HepG2 (cell line): ENCODE results near the gene ZNF629. TPM values are rescaled to one million over a fixed set of nuclear protein-coding genes. Genes with fewer than 3 reads are reported as not detected.

Source experiments
- ATAC-seq: fragments of 200-7000 bp; cut with Tn5 transposase; 3 replicates; pipeline ENCODE4 v1.9.1; 2020; ENCODE audit warnings: mild to moderate bottlenecking, moderate library complexity
- BruUV-seq: library from RNA; stranded (reverse); fragments of 400-500 nt; replicated peaks from 2 replicates; lab custom pipeline; 2021; lab: Mats Ljungman, UMichigan
- CTCF ChIA-PET: fragments of 300-600 bp; formaldehyde crosslinking; extraction: SDS; loops from one replicate; lab custom pipeline; 2021; ENCODE audit warnings: low total read pairs, inconsistent platforms, low intra/inter-chr PET ratio; lab: Yijun Ruan, JAX
- POLR2A ChIA-PET: fragments of 350-600 bp; sonication (Branson Sonifier 250); formaldehyde crosslinking; loops from one replicate; lab custom pipeline; 2020; ENCODE audit warnings: antibody characterized with exemption, inconsistent platforms; lab: Yijun Ruan, JAX
- DNase-seq: peaks from one replicate; pipeline ENCODE4 v3.0.0-alpha.2; 2015; ENCODE audit warnings: low spot score
- FAIRE-seq: peaks from 3 replicates; lab custom pipeline; 2011; peaks lifted over from hg19 to GRCh38; lab: Jason Lieb, UNC
- H2AFZ ChIP-seq: one replicate; pipeline ENCODE4 v1.6.1; 2011; ENCODE audit warnings: low read length, inconsistent platforms
- H3K27ac ChIP-seq: fragments of 300-600 bp; 3 replicates; pipeline ENCODE4 v1.8.0; 2011; ENCODE audit warnings: mixed run types, mild to moderate bottlenecking, mixed read lengths, low read length, inconsistent platforms; ENCODE audit not compliant: insufficient read depth; ENCODE audit errors: extremely low read length
- H3K27me3 ChIP-seq, 2 experiments: fragments of 200-600 bp in 1 of 2; 2 replicates in 1 of 2; 3 replicates in 1 of 2; pipeline versions ENCODE4 v1.6.0 to v1.8.0; 2011; ENCODE audit warnings: low read length in 2 of 2, mild to moderate bottlenecking in 2 of 2, moderate library complexity in 2 of 2, inconsistent platforms in 1 of 2; ENCODE audit not compliant: insufficient read depth in 2 of 2, control insufficient read depth in 1 of 2
- H3K36me3 ChIP-seq, 2 experiments: fragments of 200-600 bp in 1 of 2; replicated peaks in 1 of 2; 2 replicates in 1 of 2; 3 replicates in 1 of 2; pipeline versions ENCODE4 v1.5.1 to v1.8.0; 2011; ENCODE audit warnings: low read length in 2 of 2, inconsistent platforms in 1 of 2; ENCODE audit not compliant: insufficient read depth in 2 of 2, control insufficient read depth in 1 of 2
- H3K4me1 ChIP-seq: 2 replicates; pipeline ENCODE4 v1.5.1; 2012; ENCODE audit warnings: low read length, inconsistent platforms; ENCODE audit not compliant: insufficient read depth
- H3K4me2 ChIP-seq: 2 replicates; pipeline ENCODE4 v1.6.0; 2011; ENCODE audit warnings: low read depth, low read length, inconsistent platforms
- H3K4me3 ChIP-seq, 3 experiments: fragments of 200-600 bp in 1 of 3; sonication (generic), shearing (Covaris generic) in 1 of 3; replicated peaks in 1 of 3; 2 replicates each; pipeline ENCODE4 v1.5.1; 2011 to 2016; ENCODE audit warnings: low read length in 3 of 3, inconsistent platforms in 2 of 3, low read depth in 2 of 3, mild to moderate bottlenecking in 2 of 3, control low read depth in 1 of 3, mixed read lengths in 1 of 3; ENCODE audit not compliant: insufficient read depth in 1 of 3
- H3K79me2 ChIP-seq: one replicate; pipeline ENCODE4 v1.6.1; 2011; ENCODE audit warnings: low read length, inconsistent platforms; ENCODE audit not compliant: insufficient read depth
- H3K9ac ChIP-seq: 2 replicates; pipeline ENCODE4 v1.6.0; 2011; ENCODE audit warnings: mild to moderate bottlenecking, low read depth, low read length, inconsistent platforms; ENCODE audit not compliant: insufficient read depth
- H3K9me3 ChIP-seq: 2 replicates; pipeline ENCODE4 v1.5.1; 2012; ENCODE audit warnings: mild to moderate bottlenecking, low read length
- H4K20me1 ChIP-seq: 2 replicates; pipeline ENCODE4 v1.6.0; 2011; ENCODE audit warnings: inconsistent platforms, mild to moderate bottlenecking, low read length, moderate library complexity; ENCODE audit not compliant: insufficient read depth
- BCL6 ChIP-seq: IDR thresholded peaks from 2 replicates; pipeline ENCODE4 v1.6.1; 2016; ENCODE audit warnings: missing genetic modification reagents, missing compliant biosample characterization
- ETV5 ChIP-seq: IDR thresholded peaks from 2 replicates; pipeline ENCODE4 v1.6.1; 2018; ENCODE audit warnings: missing biosample characterization, missing genetic modification reagents, inconsistent platforms, borderline replicate concordance
- GABPA ChIP-seq, 2 experiments: IDR thresholded peaks; 2 replicates each; pipeline ENCODE4 v1.6.1; 2011 to 2016; ENCODE audit warnings: low read depth in 2 of 2, low read length in 1 of 2, missing biosample characterization in 1 of 2, missing genetic modification characterization in 1 of 2
- HCFC1 ChIP-seq: fragments of 150-350 bp; IDR thresholded peaks from 2 replicates; pipeline ENCODE4 v1.6.1; 2014; ENCODE audit warnings: low read depth, low read length
- KDM5B ChIP-seq: sonication (generic); formaldehyde crosslinking; IDR thresholded peaks from 2 replicates; pipeline ENCODE4 v1.4.0; 2020; ENCODE audit warnings: missing genetic modification reagents, mild to moderate bottlenecking, borderline replicate concordance
- MBD4 ChIP-seq: IDR thresholded peaks from 2 replicates; pipeline ENCODE4 v1.6.1; 2012; ENCODE audit warnings: low read length, inconsistent platforms, borderline replicate concordance
- MED8 ChIP-seq: sonication (generic); formaldehyde crosslinking; IDR thresholded peaks from 2 replicates; pipeline ENCODE4 v1.8.1; 2023; ENCODE audit warnings: mild to moderate bottlenecking, missing genetic modification reagents; ENCODE audit not compliant: insufficient replicate concordance
- MEIS1 ChIP-seq: sonication (generic); formaldehyde crosslinking; IDR thresholded peaks from 2 replicates; pipeline ENCODE4 v1.9.0; 2021; ENCODE audit warnings: mild to moderate bottlenecking, missing genetic modification reagents, moderate library complexity, borderline replicate concordance
- NFYC ChIP-seq: IDR thresholded peaks from 2 replicates; pipeline ENCODE4 v1.6.1; 2016; ENCODE audit warnings: missing genetic modification reagents, missing compliant biosample characterization
- PLRG1 ChIP-seq: fragments of 450-650 bp; conservative IDR thresholded peaks from 2 replicates; pipeline ENCODE4 v1.6.1; 2016
- RAD21 ChIP-seq: fragments of 450-650 bp; formaldehyde crosslinking; IDR thresholded peaks from 2 replicates; pipeline ENCODE4 v1.5.0; 2020; ENCODE audit warnings: mild to moderate bottlenecking
- SYNCRIP ChIP-seq: fragments of 200-400 bp; formaldehyde crosslinking; IDR thresholded peaks from 2 replicates; pipeline ENCODE4 v1.6.1; 2018; ENCODE audit warnings: mild to moderate bottlenecking, low read depth, low read length; ENCODE audit not compliant: insufficient read depth
- ZFYVE20 ChIP-seq: sonication (generic); formaldehyde crosslinking; IDR thresholded peaks from 2 replicates; pipeline ENCODE4 v1.8.0; 2023; ENCODE audit warnings: low read depth, mild to moderate bottlenecking, moderate library complexity, missing genetic modification reagents, borderline replicate concordance
- ZMYM3 ChIP-seq: sonication (generic); formaldehyde crosslinking; IDR thresholded peaks from 2 replicates; pipeline ENCODE4 v1.5.1; 2020; ENCODE audit warnings: mild to moderate bottlenecking, missing genetic modification reagents
- ZNF382 ChIP-seq: sonication (generic); formaldehyde crosslinking; IDR thresholded peaks from 2 replicates; pipeline ENCODE4 v1.5.0; 2020; ENCODE audit warnings: missing genetic modification reagents, mild to moderate bottlenecking, borderline replicate concordance
- ZNF547 ChIP-seq: sonication (generic); formaldehyde crosslinking; IDR thresholded peaks from 2 replicates; pipeline ENCODE4 v1.5.1; 2020; ENCODE audit warnings: mild to moderate bottlenecking, missing genetic modification reagents
- ZNF75D ChIP-seq: sonication (generic); formaldehyde crosslinking; IDR thresholded peaks from 2 replicates; pipeline ENCODE4 v1.8.1; 2023; ENCODE audit warnings: missing genetic modification reagents, mild to moderate bottlenecking, borderline replicate concordance
- ZNF878 ChIP-seq: sonication (generic); formaldehyde crosslinking; IDR thresholded peaks from 2 replicates; pipeline ENCODE4 v1.8.1; 2023; ENCODE audit warnings: mild to moderate bottlenecking, missing genetic modification reagents, moderate library complexity
- ZSCAN21 ChIP-seq: sonication (generic); formaldehyde crosslinking; IDR thresholded peaks from 2 replicates; pipeline ENCODE4 v1.8.0; 2022; ENCODE audit warnings: mild to moderate bottlenecking, missing genetic modification reagents, moderate library complexity, borderline replicate concordance
- WGBS: methylation state at CpG from one replicate; pipeline ENCODE4 v1.1.6; 2017; ENCODE audit warnings: low lambda C conversion rate; 5-methylcytosine and 5-hydroxymethylcytosine counted together
- in situ Hi-C: cut with HindIII; loops from 2 replicates; pipeline ENCODE4 v1.10.0; 2017; ENCODE audit warnings: low pct_unique_long_range_greater_than_20kb; ENCODE audit not compliant: extremely low pct_ligation_motif_present
- intact Hi-C: fragments of 100-400 bp; cut with micrococcal nuclease; formaldehyde crosslinking; loops from one replicate; pipeline ENCODE4 v1.10.0; 2022; ENCODE audit not compliant: unreplicated experiment
- polyA plus RNA-seq, 8 experiments: library from polyadenylated mRNA; depleted of rRNA in 3 of 8; stranded (reverse) in 7 of 8; unstranded in 1 of 8; fragments of >200 nt; fragmentation: Illumina TruSeq in 4 of 8; extraction: Trizol in 4 of 8; gene quantifications; 2 replicates each; pipeline versions ENCODE4 v1.2.1 to v1.2.3, GENCODE V29; 2011 to 2016; ENCODE audit warnings: low read depth in 4 of 8, missing spikeins in 1 of 8, mixed read lengths in 1 of 8; ENCODE audit not compliant: insufficient read depth in 1 of 8
- total RNA-seq, 5 experiments: library from RNA; depleted of rRNA; stranded (reverse); fragments of >200 nt; fragmentation: Illumina TruSeq; extraction: Trizol; gene quantifications; 2 replicates each; pipeline ENCODE4 v1.2.3, GENCODE V29; 2016; ENCODE audit warnings: low read depth in 1 of 5
- TF ChIP-seq, protein P1 (sequence below): sonication (generic); formaldehyde crosslinking; IDR thresholded peaks from 2 replicates; pipeline ENCODE4 v1.4.0; 2020; ENCODE audit warnings: mild to moderate bottlenecking, missing genetic modification reagents
- TF ChIP-seq, protein P2 (sequence below): sonication (generic); formaldehyde crosslinking; IDR thresholded peaks from 2 replicates; pipeline ENCODE4 v1.5.0; 2020; ENCODE audit warnings: missing genetic modification reagents
- TF ChIP-seq, protein P3 (sequence below): sonication (generic); formaldehyde crosslinking; IDR thresholded peaks from 2 replicates; pipeline ENCODE4 v1.4.0; 2020; ENCODE audit warnings: mild to moderate bottlenecking, missing genetic modification reagents

ZNF629 gene
- total and polyA plus RNA-seq, 2 of the 13 experiments (the other 11 are each of a cell fraction or from before 2014, with no cell fraction given): 6.1 to 16.5 TPM

DNA sequence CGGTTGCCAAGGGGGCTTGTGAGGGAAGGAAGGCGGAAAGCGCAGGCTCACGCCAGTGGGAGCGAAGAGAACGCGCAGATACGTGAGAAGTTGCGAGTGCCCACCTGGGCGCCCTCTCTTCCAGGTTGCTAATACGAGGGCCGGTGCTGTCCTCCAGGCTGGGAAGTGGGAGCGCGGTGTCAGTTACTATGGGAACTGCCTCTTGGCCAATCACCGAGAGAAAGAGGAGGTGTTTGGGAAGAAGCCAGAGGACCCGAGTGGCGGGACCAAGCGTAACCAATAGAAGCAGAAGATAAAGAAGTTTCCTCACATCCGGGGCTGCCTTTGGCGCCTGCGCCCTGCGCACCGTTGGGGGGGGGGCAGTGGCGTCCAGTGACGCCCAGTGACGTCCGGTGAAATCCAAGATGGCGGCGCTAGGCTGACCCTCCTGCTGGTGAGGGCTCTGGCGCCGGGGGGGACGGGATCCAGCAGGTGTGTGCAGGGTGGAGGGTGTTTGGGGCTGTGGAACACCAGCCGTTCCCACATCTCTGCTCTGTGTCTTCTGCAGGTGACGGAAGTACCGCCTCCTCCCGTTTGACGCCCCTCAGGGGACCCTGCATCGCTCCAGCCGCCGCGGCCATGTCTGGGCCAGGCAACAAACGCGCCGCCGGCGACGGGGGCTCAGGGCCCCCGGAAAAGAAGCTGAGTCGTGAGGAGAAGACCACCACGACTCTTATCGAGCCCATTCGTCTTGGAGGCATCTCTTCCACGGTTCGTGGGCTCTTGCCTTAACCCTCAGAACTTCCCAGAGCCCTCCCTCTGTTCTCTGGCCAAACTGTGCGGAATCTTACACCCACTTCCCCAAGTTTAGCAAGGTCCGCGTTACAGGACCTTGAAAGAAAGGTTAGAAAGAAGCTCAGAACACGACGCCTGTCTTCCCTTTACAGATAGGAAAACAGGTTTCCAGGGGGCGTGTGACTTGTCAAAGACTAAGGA lies 24.8 kb downstream of the ZNF629 start, which contains the start of the genes CFAP119 and RNF40:
Gene CFAP119, minus strand, starts transcription at position 135 of the 975 bp plus-strand sequence. CDS start 314 bp downstream, outside the sequence.
Gene RNF40, plus strand, starts transcription at position 395 of the 975 bp plus-strand sequence. Its CDS starts 224 bp downstream, at position 619.
- H3K36me3 ChIP-seq: peaks cover 30 to 38% of the 10 kb centered on the region in 2 experiments
- in situ Hi-C loops: no loop called here
- peaks cover 19% of the 10 kb centered on the region for H3K79me2 ChIP-seq
- CTCF ChIA-PET: no interaction called here
- H3K9ac ChIP-seq: peak within 1 kb of the TSS; percentile 93
- H3K27ac ChIP-seq: peak within 1 kb of the TSS; percentile 66
- no peaks in the 10 kb centered on the region for H4K20me1 ChIP-seq
- H3K4me3 ChIP-seq: peak within 1 kb of the TSS; percentile 80 to 91 (median 86)
- FAIRE-seq (peak; percentile 91), DNase-seq (peak; percentile 99), ATAC-seq (peak; percentile 93)
- no peaks in the 10 kb centered on the region for H3K9me3 ChIP-seq
- WGBS: under 1% methylated on average over 46 of the region's 60 CpGs
- H3K27me3 ChIP-seq: no peaks in the 10 kb centered on the region; a peak in 1 of 5 replicates
- intact Hi-C loops: loop anchor here (1.0 kb wide), 1 partner anchor 14 kb away; the partner anchor contains the start of gene PHKG2
- H2AFZ ChIP-seq: no peak within 1 kb of the TSS
- peaks cover 29% of the 10 kb centered on the region for H3K4me1 ChIP-seq
- TSS peak; percentile 63 for BruUV-seq
- peak within 1 kb of the TSS; percentile 97 for H3K4me2 ChIP-seq
- POLR2A ChIA-PET: interaction anchor here (0.6 to 1.7 kb wide), 3 partner anchors 14 to 113 kb away, joined by 3 to 5 read pairs (median 3); partner anchors contain the start of gene PHKG2
- no peak for TF ChIP-seq PLRG1
- TF ChIP-seq ZNF878: peak; percentile 62; the same call in 1 of the 2 replicates
- TF ChIP-seq MBD4: no peak
- TF ChIP-seq NFYC (CRISPR knock-in tag): peak; percentile 85
- TF ChIP-seq MED8 (CRISPR knock-in tag): no peak
- no peak for TF ChIP-seq ZNF382 (CRISPR knock-in tag)
- TF ChIP-seq MEIS1 (CRISPR knock-in tag): peak; percentile 85; the same call in 1 of the 2 replicates
- no peak; the same call in 1 of the 2 replicates for TF ChIP-seq KDM5B (CRISPR knock-in tag)
- peak; percentile 79 for TF ChIP-seq ETV5 (CRISPR knock-in tag)
- peak; percentile 61 for TF ChIP-seq GABPA (IDR thresholded peaks at IDR 0.05; ENCODE audit: low read depth, low read length)
- peak; percentile 92 for TF ChIP-seq GABPA (CRISPR knock-in tag; IDR thresholded peaks at IDR 0.05; ENCODE audit: low read depth)
- no peak; the same call in 1 of the 2 replicates for TF ChIP-seq BCL6
- peak; percentile 26; the same call in 1 of the 2 replicates for TF ChIP-seq ZNF547 (CRISPR knock-in tag)
- TF ChIP-seq ZMYM3 (CRISPR knock-in tag): 0 out of 2 replicates have a peak, but pooled peaks have one; percentile 13
- TF ChIP-seq SYNCRIP: no peak
- peak; percentile 60; the same call in 1 of the 2 replicates for TF ChIP-seq ZFYVE20
- no peak for TF ChIP-seq HCFC1
- TF ChIP-seq, protein P1, sequence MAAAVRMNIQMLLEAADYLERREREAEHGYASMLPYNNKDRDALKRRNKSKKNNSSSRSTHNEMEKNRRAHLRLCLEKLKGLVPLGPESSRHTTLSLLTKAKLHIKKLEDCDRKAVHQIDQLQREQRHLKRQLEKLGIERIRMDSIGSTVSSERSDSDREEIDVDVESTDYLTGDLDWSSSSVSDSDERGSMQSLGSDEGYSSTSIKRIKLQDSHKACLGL: peak; percentile 19
- TF ChIP-seq ZNF75D: no peak
- TF ChIP-seq, protein P2, sequence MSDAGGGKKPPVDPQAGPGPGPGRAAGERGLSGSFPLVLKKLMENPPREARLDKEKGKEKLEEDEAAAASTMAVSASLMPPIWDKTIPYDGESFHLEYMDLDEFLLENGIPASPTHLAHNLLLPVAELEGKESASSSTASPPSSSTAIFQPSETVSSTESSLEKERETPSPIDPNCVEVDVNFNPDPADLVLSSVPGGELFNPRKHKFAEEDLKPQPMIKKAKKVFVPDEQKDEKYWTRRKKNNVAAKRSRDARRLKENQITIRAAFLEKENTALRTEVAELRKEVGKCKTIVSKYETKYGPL (CRISPR knock-in tag): 0 out of 2 replicates have a peak, but pooled peaks have one; percentile 55
- TF ChIP-seq RAD21 (CRISPR knock-in tag): peak; percentile 24; the same call in 1 of the 2 replicates
- no peak; the same call in 1 of the 2 replicates for TF ChIP-seq ZSCAN21 (CRISPR knock-in tag)
- TF ChIP-seq, protein P3, sequence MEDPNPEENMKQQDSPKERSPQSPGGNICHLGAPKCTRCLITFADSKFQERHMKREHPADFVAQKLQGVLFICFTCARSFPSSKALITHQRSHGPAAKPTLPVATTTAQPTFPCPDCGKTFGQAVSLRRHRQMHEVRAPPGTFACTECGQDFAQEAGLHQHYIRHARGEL (CRISPR knock-in tag): no peak
